ENCODE data around the gene MAP3K5. TPM values are rescaled to one million over a fixed set of nuclear protein-coding genes. Genes with fewer than 3 reads are reported as not detected.
"Not testable (repeated sequence)": the region's sequence is repeated elsewhere in the genome, so short reads cannot be mapped to it uniquely, and the experiment has no call there.

The MAP3K5 gene
- total and polyA plus RNA-seq, 9 of the 15 experiments (the other 6 are each of a cell fraction or from before 2014, with no cell fraction given), result 2.2 to 13.0 (median 9.9) TPM

- FAIRE-seq, result no peak
- Histone ChIP-seq H3K27ac (ENCODE audit: extremely low read depth, low read depth, low read length) (no peak overlapping the region), H3K9me3 (replicated peaks; ENCODE audit: control insufficient read depth, insufficient read depth, low read depth, low read length) (no peaks in the 10 kb centered on the region), H3K9ac (ENCODE audit: insufficient read depth in 1 of 2, low read depth in 2 of 2, low read length in 2 of 2) (no peak overlapping the region), H3K4me2 (ENCODE audit: insufficient read depth, low read length) (no peak overlapping the region), H4K20me1 (replicated peaks; ENCODE audit: control insufficient read depth, insufficient read depth, low read length) (no peaks in the 10 kb centered on the region), H3K27me3 (ENCODE audit: control insufficient read depth in 2 of 2, insufficient read depth in 2 of 2, low read length in 2 of 2) (no peaks in the 10 kb centered on the region), H3K79me2 (ENCODE audit: control insufficient read depth, insufficient read depth, low read length) (no peaks in the 10 kb centered on the region), H3K9me1 (ENCODE audit: control insufficient read depth, insufficient read depth, low read length) (no peaks in the 10 kb centered on the region), H3K36me3 (ENCODE audit: control insufficient read depth, insufficient read depth, low read length) (peaks cover 17% of the 10 kb centered on the region; the same call in 1 of the 3 replicates), H3K4me3 (no peak overlapping the region), H3K4me1 (replicated peaks in 1 of 2; ENCODE audit: control insufficient read depth in 2 of 2, insufficient read depth in 2 of 2, low read length in 2 of 2) (no peaks in the 10 kb centered on the region), H2AFZ (ENCODE audit: low read depth, low read length) (no peak overlapping the region)
- intact Hi-C loops (cut with micrococcal nuclease) (no loop called here), in situ Hi-C loops (cut with MboI) (no loop called here)
- POLR2A ChIA-PET, result no interaction called here
- no peak for TF ChIP-seq ATF7 (IDR thresholded peaks at IDR 0.05)
- no peak for TF ChIP-seq TAL1 (IDR thresholded peaks at IDR 0.05)
- CTCF ChIA-PET (ENCODE audit: low intra/inter-chr PET ratio), result no interaction called here
- no peak for ATAC-seq
- no TSS peak for BruUV-seq (replicated peaks)
- no peak for DNase-seq (ENCODE audit: extremely low read depth in 1 of 4, low spot score in 3 of 4)
These were observed 99.2 kb downstream of the MAP3K5 start for GRCh38 chr6:136693090-136693489.

GRCh38 chr6:136687894-136688293 is 104.4 kb downstream of the MAP3K5 start:
- FAIRE-seq; H3K79me2 ChIP-seq (ENCODE audit: control insufficient read depth, insufficient read depth, low read length); in situ Hi-C loops (cut with MboI); H3K4me2 ChIP-seq (ENCODE audit: insufficient read depth, low read length); H3K27ac ChIP-seq (ENCODE audit: extremely low read depth, low read depth, low read length); H3K36me3 ChIP-seq (ENCODE audit: control insufficient read depth, insufficient read depth, low read length); H3K27me3 ChIP-seq (ENCODE audit: control insufficient read depth in 2 of 2, insufficient read depth in 2 of 2, low read length in 2 of 2); H3K9me1 ChIP-seq (ENCODE audit: control insufficient read depth, insufficient read depth, low read length); H3K9ac ChIP-seq (ENCODE audit: insufficient read depth in 1 of 2, low read depth in 2 of 2, low read length in 2 of 2); H3K4me1 ChIP-seq (replicated peaks in 1 of 2; ENCODE audit: control insufficient read depth in 2 of 2, insufficient read depth in 2 of 2, low read length in 2 of 2); H3K4me3 ChIP-seq; H4K20me1 ChIP-seq (replicated peaks; ENCODE audit: control insufficient read depth, insufficient read depth, low read length); intact Hi-C loops (cut with micrococcal nuclease); CTCF ChIA-PET (ENCODE audit: low intra/inter-chr PET ratio); DNase-seq (ENCODE audit: extremely low read depth in 1 of 4, low spot score in 3 of 4); POLR2A ChIA-PET; ATAC-seq; H3K9me3 ChIP-seq (replicated peaks; ENCODE audit: control insufficient read depth, insufficient read depth, low read depth, low read length); BruUV-seq (replicated peaks); H2AFZ ChIP-seq (ENCODE audit: low read depth, low read length): not testable (repeated sequence)
- TF ChIP-seq KDM1A (IDR thresholded peaks at IDR 0.05), result peak in 1 of 2 experiments; percentile 32; a peak in 1 of 4 replicates
- TF ChIP-seq ZNF146 (CRISPR knock-in tag; IDR thresholded peaks at IDR 0.05; ENCODE audit: unreplicated experiment), result peak; percentile 93
- TF ChIP-seq RBM25 (IDR thresholded peaks at IDR 0.05; ENCODE audit: low read depth, low read length, severe bottlenecking), result peak; percentile 49
- 88% methylated on average over 1 of the region's 1 CpG for WGBS (ENCODE audit: insufficient coverage, low coverage, missing lambda C conversion rate)
